ENCODE data around the gene FAM114A1.
A peak's percentile ranks its signal among the peaks of the same experiment; 100 is the strongest.

Gene FAM114A1

DNA sequence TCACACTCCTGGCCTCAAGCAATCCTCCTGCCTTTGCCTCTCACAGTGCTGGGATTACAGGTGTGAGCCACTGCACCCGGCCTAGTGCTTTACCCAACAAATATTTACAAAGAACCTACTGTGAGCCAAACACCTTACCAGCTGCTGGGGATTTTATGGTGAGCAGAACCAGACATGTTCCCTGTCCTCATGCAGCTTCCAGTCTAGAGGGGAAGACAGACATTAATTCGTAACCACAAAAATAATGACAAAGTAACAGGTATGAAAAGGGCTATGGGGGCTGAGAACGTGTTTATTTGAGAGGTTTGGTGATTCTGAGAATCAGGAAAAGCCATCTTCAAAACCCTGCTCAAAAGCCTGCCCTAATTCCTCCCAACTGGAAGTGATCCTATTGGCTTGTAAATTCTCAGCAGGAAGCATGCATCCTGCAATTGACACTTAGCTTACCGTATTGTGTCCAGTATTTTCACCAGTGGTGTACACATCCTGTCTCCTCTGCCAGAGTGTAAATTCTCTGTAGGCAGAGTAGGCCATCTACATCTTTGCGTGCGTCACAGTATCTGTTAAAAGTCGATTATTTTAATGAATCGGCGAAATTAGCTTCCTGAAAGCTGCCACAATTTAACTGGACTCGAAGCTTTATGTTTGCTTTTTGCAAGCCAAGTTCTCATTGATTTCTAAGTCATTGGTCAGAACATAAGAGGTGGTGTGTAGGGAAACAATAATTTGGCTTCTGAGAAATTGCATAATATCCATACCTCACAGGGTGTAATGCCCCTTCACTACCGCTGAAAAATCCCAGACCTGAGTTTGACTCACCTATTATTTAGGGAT is 97.6 kb downstream of the FAM114A1 start:
- no peaks in the 10 kb centered on the region for H4K20me1 ChIP-seq (ENCODE audit: insufficient read depth, low read length, poor library complexity, severe bottlenecking)
- H3K4me2 ChIP-seq (ENCODE audit: low read depth, low read length, poor library complexity, severe bottlenecking), result peak overlapping the region; percentile 50
- H3K4me3 ChIP-seq (ENCODE audit: low read length, poor library complexity, severe bottlenecking), result no peak overlapping the region
- H3K79me2 ChIP-seq (ENCODE audit: insufficient read depth, low read length), result no peaks in the 10 kb centered on the region
- H3K4me1 ChIP-seq (ENCODE audit: insufficient read depth, low read length, poor library complexity, severe bottlenecking), result peaks cover 17% of the 10 kb centered on the region
- no peaks in the 10 kb centered on the region for H3F3A ChIP-seq (ENCODE audit: low read depth)
- TF ChIP-seq, protein P1, sequence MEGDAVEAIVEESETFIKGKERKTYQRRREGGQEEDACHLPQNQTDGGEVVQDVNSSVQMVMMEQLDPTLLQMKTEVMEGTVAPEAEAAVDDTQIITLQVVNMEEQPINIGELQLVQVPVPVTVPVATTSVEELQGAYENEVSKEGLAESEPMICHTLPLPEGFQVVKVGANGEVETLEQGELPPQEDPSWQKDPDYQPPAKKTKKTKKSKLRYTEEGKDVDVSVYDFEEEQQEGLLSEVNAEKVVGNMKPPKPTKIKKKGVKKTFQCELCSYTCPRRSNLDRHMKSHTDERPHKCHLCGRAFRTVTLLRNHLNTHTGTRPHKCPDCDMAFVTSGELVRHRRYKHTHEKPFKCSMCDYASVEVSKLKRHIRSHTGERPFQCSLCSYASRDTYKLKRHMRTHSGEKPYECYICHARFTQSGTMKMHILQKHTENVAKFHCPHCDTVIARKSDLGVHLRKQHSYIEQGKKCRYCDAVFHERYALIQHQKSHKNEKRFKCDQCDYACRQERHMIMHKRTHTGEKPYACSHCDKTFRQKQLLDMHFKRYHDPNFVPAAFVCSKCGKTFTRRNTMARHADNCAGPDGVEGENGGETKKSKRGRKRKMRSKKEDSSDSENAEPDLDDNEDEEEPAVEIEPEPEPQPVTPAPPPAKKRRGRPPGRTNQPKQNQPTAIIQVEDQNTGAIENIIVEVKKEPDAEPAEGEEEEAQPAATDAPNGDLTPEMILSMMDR (conservative IDR thresholded peaks at IDR 0.05; ENCODE audit: low read length), result no peak
- TF ChIP-seq EZH2phosphoT487 (IDR thresholded peaks at IDR 0.05; ENCODE audit: borderline replicate concordance), result no peak
- no peaks in the 10 kb centered on the region for H3K27me3 ChIP-seq (ENCODE audit: insufficient read depth, low read length, poor library complexity, severe bottlenecking)
- no peak overlapping the region for H3K9ac ChIP-seq (ENCODE audit: low read depth, low read length, poor library complexity, severe bottlenecking)
- H3K36me3 ChIP-seq (ENCODE audit: insufficient read depth, low read length), result no peaks in the 10 kb centered on the region
- no peaks in the 10 kb centered on the region for H3K9me2 ChIP-seq (replicated peaks; ENCODE audit: low read depth, low read length)
- no peaks in the 10 kb centered on the region for H3K9me3 ChIP-seq (ENCODE audit: insufficient read depth, low read depth, low read length)
- H2AFZ ChIP-seq (ENCODE audit: low read length), result no peak overlapping the region

DNA sequence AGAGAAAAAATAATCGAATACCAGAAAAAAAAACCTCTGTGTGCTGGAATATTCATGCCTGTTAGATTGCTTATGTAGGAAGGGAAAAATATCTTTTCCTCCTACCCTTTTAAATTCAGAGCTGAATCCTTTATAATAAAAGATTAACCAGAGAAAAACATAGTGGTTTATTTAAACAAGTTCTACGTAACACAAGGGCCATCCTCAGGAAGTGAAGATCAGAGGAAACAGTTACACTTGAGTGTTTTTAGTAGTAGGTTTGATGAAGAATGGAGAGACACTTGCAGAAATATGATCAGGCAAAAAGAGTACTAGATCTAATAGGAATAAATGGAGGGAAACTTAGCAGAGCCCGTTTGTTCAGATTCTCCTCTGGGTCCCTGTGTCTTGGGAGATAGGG is 98.3 kb downstream of the FAM114A1 start:
- Histone ChIP-seq H3K4me1 (ENCODE audit: insufficient read depth, low read length, poor library complexity, severe bottlenecking) (peaks cover 17% of the 10 kb centered on the region), H3K79me2 (ENCODE audit: insufficient read depth, low read length) (no peaks in the 10 kb centered on the region), H3K4me2 (ENCODE audit: low read depth, low read length, poor library complexity, severe bottlenecking) (peak overlapping the region; percentile 50), H3K9me3 (ENCODE audit: insufficient read depth, low read depth, low read length) (no peaks in the 10 kb centered on the region), H3K9ac (ENCODE audit: low read depth, low read length, poor library complexity, severe bottlenecking) (no peak overlapping the region), H3K9me2 (replicated peaks; ENCODE audit: low read depth, low read length) (no peaks in the 10 kb centered on the region), H2AFZ (ENCODE audit: low read length) (peak overlapping the region; percentile 9; the same call in 1 of the 2 replicates), H3K27me3 (ENCODE audit: insufficient read depth, low read length, poor library complexity, severe bottlenecking) (no peaks in the 10 kb centered on the region), H3K36me3 (ENCODE audit: insufficient read depth, low read length) (no peaks in the 10 kb centered on the region), H4K20me1 (ENCODE audit: insufficient read depth, low read length, poor library complexity, severe bottlenecking) (no peaks in the 10 kb centered on the region), H3K4me3 (ENCODE audit: low read length, poor library complexity, severe bottlenecking) (no peak overlapping the region), H3F3A (ENCODE audit: low read depth) (no peaks in the 10 kb centered on the region)
- TF ChIP-seq, protein P1 (conservative IDR thresholded peaks at IDR 0.05; ENCODE audit: low read length), result no peak

DNA sequence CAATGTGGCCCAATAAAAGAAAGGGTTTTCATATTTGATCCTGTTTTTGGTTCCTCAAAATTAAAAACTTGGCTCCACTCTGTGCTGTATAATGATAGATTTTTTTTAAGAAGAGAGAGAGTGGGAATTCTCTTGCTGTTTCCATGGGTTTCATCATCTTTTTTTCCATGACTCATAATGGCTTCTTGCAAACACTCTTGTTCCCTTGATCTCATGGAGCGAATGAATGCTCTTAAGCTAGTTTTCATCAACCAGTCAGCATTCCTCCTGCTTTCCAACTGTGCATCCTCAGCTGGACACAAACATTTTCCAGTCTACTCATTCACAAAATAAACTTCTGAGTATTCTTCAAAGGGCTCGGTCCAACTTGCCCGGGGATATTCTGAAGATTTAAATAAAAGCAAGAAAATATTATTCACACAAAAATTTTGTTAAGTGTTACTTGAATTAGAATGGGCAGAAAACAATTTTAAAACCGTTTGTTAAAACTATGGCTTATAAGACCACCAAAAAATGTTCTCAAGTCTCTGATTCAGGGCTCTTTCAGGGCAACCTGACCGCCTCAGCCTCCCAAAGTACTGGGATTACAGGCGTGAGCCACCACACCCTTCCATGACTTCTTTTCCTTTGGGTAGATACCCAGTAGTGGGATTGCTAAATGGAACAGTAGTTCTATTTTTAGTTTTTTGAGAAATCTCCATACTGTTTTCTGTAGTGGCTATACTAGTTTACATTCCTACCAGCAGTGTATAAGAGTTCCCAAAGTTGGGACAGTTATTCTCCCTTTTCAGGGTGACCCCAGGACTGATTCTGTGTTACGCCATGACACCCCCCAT is 99.9 kb downstream of the FAM114A1 start:
- peaks cover 17% of the 10 kb centered on the region for H3K4me1 ChIP-seq (ENCODE audit: insufficient read depth, low read length, poor library complexity, severe bottlenecking)
- no peaks in the 10 kb centered on the region for H3K9me3 ChIP-seq (ENCODE audit: insufficient read depth, low read depth, low read length)
- no peaks in the 10 kb centered on the region for H3K9me2 ChIP-seq (replicated peaks; ENCODE audit: low read depth, low read length)
- no peak overlapping the region for H3K4me3 ChIP-seq (ENCODE audit: low read length, poor library complexity, severe bottlenecking)
- no peak overlapping the region for H3K9ac ChIP-seq (ENCODE audit: low read depth, low read length, poor library complexity, severe bottlenecking)
- no peaks in the 10 kb centered on the region for H4K20me1 ChIP-seq (ENCODE audit: insufficient read depth, low read length, poor library complexity, severe bottlenecking)
- H3K4me2 ChIP-seq (ENCODE audit: low read depth, low read length, poor library complexity, severe bottlenecking), result no peak overlapping the region
- H3F3A ChIP-seq (ENCODE audit: low read depth), result no peaks in the 10 kb centered on the region
- no peaks in the 10 kb centered on the region for H3K27me3 ChIP-seq (ENCODE audit: insufficient read depth, low read length, poor library complexity, severe bottlenecking)
- H2AFZ ChIP-seq (ENCODE audit: low read length), result no peak overlapping the region
- TF ChIP-seq EZH2phosphoT487 (IDR thresholded peaks at IDR 0.05; ENCODE audit: borderline replicate concordance), result no peak
- TF ChIP-seq, protein P1 (conservative IDR thresholded peaks at IDR 0.05; ENCODE audit: low read length), result no peak
- no peaks in the 10 kb centered on the region for H3K79me2 ChIP-seq (ENCODE audit: insufficient read depth, low read length)
- H3K36me3 ChIP-seq (ENCODE audit: insufficient read depth, low read length), result no peaks in the 10 kb centered on the region
